HG03280 (cell line): Measurements from ENCODE around the gene FOXN3.

Source experiments
- ATAC-seq: cut with Tn5 transposase; IDR thresholded peaks from one replicate; pipeline ENCODE4 v1.9.1; 2021; ENCODE audit warnings: mild to moderate bottlenecking, moderate library complexity; ENCODE audit not compliant: unreplicated experiment

The FOXN3 gene

DNA sequence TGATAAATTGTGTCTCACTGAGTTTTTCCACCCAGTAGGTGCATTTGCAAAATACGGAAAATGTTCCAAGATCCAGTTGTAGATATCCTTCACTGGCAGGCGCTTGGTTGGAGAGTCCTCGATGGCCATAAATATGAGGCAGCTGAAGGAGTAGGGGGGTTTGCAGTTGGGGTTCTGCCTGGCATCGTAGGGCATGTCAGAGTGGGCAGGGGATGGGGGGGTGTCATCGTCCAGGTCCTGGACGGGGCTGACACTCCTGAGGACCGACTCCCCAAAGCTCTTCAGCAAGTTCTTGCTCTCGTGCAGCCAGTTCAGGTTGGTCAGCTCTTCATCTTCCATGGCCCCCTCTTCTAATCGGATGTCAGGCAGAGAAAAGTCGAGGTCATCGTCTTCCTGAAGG is 5.1 kb downstream of the FOXN3 start:
- no peak for ATAC-seq

DNA sequence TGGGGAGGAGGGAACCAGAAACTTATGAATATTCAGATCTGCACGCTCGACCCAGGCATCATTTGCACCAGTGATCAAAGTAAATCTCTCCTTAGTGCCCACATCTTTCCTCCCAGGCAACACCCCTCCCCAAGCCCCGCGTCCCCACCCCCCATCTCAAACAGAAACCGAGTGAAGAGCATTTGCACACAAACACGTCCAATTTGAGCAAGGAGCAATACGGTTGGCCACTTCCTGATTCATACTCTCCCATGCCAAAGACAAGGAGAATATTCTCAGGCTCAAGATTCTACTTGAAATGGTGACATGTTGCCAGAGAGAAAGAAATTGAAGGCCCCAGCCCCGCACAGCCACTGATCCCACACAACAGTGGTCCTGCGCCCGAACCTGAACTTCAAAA is 7.1 kb downstream of the FOXN3 start:
- ATAC-seq: no peak

DNA sequence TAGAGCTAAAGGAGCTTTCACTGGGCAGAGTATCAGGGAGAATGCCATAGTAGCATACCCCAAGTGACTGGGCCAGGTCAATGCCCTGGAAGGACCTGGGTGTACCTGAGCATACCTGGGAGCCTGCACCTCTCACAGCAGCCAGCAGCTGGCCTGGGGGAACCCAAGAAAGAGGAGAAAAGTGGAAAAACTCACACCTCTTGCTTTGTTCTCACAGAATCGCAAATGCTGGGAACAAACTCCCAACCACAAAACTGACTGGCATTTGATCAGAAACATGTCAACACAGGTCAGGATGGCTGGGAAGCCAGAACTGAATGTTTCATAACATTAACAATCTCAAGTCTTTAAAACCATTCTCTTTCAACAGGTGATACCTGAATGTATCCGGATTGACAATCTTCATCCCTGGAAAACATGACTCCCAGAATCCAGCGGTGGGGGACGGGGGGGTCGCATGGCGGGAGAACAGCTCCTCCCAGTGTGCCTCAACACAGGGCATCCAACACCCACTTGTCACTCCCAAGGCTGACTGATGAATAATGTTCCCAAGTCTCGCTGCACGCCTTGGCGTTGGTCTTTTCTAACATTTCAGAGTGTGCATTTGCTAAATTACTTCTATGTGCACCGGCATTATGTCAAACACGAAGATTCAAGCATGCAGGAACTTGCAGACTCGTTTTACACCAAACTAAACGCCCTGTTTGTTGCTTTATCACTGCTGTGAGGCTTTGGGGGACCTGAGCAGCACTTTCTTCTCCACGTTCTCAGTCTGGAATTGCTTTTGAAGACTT is 7.9 kb downstream of the FOXN3 start:
- no peak for ATAC-seq

DNA sequence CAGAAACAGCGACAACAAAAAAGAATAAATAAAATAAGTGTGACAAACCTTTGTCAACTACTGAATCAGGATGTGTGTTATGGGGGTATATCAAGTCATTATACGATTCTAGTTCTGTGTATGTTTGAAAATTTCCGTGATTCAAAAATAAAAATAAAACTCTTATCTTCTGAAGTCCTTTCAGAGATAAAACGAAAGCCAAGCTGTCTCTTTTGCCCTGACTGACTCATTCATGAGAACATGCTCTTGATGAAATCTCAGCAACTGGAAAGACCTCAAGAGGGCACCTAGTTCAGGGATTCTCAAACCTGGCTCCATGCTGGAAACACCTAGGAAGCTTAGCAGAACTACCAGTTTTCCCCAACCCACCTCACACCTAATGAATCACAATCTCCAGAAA is 9.2 kb downstream of the FOXN3 start:
- no peak for ATAC-seq

DNA sequence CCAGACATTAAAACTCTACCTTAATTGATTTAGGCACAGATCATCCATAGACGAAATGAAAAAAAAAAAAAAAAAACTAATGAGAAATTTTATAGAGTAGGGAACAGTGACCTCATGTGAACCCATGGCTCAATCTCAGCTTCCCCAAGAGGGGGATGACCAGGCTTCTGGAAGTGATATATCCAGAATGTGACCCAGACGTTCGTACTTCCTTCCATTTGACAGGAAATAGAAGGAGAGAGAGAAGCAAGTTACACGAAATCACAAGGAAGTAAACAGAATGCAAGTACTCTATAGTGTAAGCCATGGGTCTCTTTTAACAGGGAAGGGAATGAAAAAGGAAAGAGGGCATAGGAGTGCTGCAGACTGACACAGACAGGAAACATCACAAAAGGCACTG is 10.1 kb downstream of the FOXN3 start:
- ATAC-seq: no peak

DNA sequence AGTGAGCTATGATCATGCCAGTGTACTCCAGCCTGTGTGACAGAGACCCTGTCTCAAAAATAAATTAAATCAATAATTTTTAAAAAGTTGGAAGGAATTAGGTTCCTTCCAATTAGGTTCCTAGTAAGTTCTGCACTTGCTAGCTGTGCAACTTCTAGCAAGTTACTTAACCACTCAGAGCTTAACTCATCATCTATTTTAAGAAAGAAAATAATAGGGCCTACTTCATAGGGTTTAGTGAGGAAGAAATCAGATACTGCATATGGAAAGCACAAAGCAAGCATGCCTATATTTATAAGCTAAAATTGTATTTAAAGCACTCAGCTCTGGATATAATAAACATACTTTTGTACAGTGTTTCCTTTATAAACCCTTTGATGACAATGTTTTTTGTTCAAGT is 10.7 kb downstream of the FOXN3 start:
- ATAC-seq: no peak

DNA sequence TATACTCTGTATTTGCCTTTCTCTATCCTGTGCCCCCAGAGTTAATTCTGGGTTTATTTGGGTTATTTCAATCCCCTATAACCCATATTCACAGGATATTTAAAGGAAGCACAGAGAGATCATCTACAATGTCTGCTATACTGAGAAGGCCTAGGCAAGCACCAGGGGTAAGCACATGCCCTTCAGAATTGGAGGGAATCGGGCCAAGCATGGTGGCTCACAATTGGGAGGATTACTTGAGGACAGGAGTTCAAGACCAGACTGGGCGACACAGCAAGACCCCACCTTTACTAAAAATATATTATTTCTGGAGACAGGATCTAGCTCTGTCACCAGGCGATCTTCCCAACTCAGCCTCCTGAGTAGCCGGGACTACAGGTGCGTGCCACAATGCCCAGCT is 11.3 kb downstream of the FOXN3 start:
- no peak for ATAC-seq

DNA sequence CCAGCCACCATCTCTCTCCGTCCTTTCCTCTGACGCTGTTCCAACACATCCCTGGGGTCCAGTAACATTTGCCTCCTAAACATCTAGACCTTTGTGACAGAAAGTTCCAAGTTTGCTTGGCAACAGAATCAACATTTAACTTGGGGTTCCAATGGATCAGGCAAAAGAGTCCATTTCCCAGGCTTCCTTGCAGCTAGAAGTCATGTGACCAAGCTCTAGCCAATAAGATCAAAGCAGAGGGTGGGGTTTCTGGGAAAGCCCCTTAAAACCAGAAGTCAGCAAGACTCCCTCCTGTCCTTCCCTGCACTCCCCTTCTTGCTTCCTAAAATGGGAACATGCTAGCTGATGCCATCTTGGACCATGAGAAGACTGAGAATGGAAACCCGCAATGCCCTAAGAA is 14.7 kb downstream of the FOXN3 start:
- ATAC-seq: no peak

DNA sequence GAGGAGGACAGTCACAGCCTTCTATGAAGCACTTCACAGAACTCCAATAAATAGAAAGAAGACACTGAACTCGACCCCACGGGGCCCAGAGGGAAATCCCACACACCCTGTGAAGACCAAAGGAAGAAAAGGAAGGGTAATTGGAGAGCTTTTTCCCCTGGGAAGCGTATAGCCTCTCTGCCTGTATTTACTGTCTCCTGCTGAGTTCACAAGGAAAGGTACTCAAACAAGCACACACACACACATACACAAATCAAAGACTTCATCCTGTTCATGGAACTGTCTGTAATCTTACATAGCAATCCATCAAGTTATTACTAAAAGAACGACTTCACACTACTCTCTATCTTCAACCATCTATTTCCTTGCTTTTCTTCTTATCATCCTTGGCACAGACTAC is 15.3 kb downstream of the FOXN3 start:
- no peak for ATAC-seq

DNA sequence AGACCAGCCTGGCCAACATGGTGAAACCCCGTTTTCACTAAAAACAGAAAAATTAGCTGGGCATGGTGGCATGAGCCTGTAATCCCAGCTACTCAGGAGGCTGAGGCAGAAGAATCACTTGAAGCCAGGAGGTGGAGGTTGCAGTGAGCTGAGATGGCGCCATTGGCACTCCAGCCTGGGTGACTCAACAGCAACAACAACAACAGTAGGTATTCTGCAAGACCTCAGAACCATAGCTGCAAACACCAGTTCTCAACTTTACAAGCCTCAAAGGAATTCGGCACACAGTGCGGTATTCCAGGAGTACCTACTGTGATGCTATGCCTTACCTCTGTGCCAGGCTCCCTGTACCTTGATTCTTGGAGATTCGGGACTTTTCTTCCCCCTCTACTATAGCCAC is 15.8 kb downstream of the FOXN3 start:
- no peak for ATAC-seq

DNA sequence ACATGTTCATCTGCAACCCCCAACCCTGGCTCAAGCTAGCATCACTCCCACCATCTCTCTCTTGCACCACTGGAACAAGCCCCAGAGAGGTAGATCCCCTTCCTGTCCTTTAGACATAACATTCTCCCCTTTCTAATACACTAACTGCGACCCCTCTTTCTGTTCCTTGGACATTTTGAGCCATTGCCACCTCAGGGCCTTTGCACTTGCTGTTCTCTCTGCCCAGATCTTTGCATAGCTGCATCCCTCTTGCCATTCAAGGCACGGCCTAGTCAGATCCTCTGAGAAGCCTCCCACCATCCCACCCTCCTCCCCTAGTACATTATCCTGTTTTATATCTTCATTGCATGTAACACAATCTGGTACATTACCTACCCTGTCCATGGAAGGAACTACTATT is 16.5 kb downstream of the FOXN3 start:
- ATAC-seq: no peak

DNA sequence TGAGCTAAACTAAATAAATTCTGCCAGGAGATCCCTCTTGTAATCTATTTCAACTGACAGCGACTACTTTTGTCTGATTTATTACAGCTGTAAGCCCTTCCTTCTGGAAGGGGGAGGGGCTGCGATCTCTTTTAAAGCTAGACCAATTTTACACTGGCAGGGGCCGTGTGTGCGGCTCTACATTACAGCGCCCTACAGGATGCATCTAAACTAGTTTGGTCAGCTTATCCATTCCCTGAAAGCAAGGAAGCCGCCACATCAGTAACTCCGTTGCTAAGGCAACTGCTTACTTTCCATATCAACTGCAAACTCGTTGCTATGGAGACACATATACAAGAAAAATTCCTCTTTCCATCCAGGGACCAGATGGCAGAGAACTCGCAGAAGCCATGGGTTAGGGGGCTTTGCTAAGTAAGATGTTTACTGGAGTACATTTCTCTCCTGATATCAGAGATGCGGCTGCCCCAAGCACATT is 17.4 kb downstream of the FOXN3 start:
- no peak for ATAC-seq

DNA sequence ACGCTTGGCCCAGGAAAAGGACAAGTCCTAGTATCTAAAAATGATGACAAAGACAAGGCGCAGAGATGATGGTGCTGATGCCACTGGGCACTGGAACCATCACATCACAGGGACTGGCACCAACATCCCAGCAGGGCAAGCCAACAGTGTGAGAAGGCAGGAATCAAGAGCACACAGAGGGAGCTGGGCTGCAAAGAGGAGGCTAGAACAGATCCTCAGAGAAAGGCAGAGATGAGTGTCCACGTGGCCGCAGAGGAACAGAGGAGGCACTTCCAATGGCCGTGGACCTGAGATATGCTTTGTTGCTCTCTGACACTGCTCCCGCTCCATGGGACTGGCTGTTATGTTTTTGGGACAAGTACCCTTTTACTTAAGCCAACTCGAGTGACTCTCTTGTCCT is 17.9 kb downstream of the FOXN3 start:
- no peak for ATAC-seq

DNA sequence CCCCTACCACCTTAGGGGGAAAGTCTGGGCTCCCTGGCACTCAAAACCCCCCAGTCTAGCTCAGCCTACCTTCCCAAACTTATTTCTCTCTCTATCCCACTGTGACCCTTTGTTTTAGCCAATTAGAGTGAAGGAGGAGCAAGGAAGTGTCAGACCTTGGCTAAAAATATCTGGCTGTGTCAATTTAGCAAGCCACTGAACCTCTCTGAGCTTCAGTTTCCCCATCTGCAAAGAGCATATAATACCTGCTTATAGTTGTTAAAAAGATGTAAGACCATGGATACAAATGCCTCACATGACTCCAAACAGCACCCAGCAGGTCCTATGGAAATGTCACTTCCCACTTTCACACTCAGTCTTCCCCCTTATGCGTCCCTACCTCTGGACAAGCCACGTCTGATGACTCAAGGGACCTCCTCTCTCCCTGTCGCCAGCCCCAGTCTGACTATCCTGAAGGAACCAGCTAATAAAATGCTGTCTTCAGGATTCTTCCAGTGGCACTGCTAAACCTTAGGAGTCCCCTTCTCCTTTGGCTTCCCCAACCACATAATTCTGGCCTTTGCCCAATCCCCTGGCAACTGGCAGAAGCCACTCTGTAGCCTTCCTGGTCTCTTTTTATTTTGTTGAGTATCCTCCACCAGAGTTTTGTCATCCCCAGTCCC is 19.3 kb downstream of the FOXN3 start:
- no peak for ATAC-seq

DNA sequence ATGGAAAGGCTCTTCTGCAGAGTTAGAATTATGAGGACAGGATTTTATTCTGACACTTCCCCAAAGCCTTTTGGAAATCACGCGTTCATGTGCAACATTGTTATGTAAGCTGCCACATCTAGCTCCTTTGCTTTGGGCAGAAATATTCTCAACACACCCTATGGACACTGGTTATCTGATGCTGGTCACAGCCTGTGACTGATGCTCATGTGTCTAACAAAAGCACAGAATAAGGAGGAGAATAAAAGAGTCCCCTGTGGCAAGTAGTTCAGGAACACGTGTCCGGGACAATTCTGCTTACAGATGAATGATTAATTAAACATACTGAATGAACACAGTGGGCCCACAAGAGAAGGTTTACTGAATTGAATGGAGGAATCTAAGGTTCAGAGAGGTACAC is 22.1 kb downstream of the FOXN3 start:
- no peak for ATAC-seq

DNA sequence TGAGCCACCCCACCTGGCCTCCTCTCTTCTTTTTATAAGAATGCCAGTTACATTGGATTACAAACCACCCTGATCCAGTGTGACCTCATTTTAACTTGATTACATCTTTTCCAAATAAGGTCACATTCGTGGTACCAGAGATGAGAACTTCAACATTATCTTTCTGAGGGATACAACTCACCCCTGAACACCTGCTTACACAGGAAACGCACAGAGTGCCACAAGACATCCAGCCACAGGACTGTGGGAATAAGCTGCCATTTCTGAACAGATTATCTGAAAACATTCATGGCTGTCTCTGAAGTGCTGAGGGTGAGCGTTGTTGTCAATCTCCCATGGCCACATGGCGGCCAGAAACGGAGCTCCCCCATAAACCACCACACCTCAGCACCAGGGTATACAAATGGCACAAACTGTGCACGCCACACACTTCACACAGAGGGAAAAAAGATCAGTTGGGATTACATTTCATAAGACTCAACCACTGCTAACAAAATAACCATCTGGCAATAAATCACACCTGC is 23.7 kb downstream of the FOXN3 start:
- no peak for ATAC-seq

DNA sequence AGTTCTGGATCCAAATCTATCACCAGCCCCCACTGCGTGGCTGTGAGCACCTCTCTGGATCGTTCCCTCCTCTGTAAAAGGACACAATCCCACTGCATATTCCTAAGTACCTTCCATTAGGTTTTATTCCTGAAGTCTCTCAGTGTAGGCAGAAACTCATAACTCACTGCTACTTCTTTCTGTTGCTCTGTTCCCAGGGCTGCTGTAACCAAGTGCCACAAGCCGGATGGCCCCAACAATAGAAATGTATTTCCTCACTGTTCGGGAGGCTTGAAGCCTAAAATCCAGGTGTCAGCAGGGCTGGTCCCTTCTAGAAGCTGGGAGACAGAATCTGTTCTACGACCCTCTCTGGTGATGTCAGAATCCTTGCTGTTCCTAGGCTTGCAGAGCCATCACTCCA is 24.9 kb downstream of the FOXN3 start:
- no peak for ATAC-seq

DNA sequence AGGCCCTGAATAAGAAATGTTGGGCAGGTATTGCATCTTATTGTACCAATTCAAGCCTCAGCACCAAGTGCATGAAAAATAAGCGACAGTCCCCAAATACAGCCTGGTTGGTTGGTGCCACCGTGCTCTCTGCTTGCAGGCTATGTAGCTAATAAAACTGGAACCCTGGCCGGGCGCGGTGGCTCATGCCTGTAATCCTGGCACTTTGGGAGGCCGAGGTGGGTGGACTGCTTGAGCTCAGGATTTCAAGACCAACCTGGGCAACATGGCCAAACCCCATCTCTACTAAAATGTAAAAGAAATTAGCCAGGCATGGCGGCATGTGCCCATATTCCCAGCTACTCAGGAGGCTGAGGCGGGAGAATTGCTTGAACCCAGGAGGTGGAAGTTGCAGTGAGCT is 25.5 kb downstream of the FOXN3 start:
- ATAC-seq: no peak

DNA sequence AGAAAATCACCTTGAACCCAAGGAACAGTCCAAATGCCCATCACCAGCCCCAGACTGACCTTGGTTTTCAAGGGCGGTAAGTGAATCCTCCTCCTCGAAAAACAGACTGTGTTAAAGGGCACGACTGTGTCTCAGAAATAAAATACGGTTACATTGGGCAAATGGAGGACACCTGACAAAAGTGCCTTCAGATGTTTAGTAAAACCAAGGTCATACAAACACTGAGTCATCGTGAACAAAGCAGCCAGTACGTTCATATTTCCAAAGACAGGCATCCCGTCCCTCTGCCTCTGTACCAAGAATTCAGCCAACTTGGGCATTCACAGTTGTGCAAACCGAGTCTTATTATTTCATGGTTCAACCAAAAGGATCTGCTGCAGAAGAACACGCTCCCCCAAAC is 25.9 kb downstream of the FOXN3 start:
- ATAC-seq: no peak

DNA sequence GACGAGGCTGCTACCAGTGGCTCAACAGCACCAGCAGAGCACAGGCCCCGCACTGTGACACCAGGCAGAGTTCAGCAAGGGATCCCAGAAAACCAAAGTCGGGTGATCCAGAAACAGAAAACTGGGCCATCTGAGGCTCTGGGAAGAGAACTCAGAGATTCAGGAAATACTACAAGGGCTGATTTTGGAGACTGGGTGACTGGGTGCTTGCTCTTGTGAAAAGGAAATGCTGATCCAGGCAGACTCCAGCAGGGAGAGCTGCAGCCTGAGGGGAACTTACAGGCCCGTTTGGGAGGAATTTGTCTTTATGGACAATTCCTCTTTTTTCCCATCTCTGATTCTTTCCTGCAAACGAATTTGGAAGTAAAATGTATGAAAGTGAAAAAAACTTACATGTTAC is 28.2 kb downstream of the FOXN3 start:
- no peak for ATAC-seq

DNA sequence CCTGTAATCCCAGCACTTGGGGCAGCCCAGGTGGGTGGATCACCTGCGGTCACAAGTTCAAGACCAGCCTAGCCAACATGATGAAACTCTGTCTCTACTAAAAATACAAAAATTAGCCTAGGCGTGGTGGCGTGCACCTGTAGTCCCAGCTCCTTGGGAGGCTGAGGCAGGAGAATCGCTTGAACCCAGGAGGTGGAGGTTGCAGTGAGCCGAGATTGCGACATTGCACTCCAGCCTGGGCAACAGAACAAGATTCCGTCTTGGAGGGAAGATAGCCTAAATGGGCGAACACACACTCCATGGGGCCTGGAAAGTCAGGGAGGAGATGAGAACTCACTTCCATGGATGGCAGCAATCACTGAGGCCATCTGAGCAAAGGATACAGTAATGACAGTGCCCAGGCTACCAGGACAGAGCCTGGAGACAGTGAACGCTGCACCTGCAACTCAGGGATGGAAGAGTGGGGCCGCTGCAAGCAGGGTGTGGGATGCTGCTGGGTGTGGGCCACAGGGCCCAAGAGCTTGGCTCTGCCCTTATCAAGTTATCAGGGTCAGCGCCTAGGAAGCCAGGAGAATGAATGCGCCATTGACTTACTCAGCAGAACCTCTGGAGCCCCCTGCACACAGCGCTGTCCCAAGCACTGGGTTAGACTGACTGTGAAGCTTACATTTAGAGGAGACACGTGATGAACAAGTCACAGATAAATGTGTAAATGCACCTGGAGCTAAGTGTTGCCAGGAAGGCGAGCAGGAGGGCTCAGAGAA is 28.9 kb downstream of the FOXN3 start:
- no peak for ATAC-seq
